Activated T-helper 2 cell treated with anti-CD3 and anti-CD28 coated beads, Interferon-gamma antibody, Interleukin-2, Interleukin-4, amounts not matched to agents 10 μg/mL and 5 μg/mL and 100 μg/mL, durations not matched to agents 14 hours and 24 hours and 36 hours (primary cell): Measurements from ENCODE around the gene IL19. TPM values are rescaled to one million over a fixed set of nuclear protein-coding genes. Genes with fewer than 3 reads are reported as not detected.

Experiments
- DNase-seq: peaks from one replicate; pipeline ENCODE4 v3.0.0; 2021; ENCODE audit warnings: low spot score
- H3K27ac Mint-ChIP-seq: one replicate; pipeline ENCODE4 v1.8.0; 2021; ENCODE audit warnings: mixed read lengths
- H3K27me3 Mint-ChIP-seq: one replicate; pipeline ENCODE4 v1.8.0; 2021; ENCODE audit warnings: low read depth, mixed read lengths
- H3K36me3 Mint-ChIP-seq: one replicate; pipeline ENCODE4 v1.8.0; 2021; ENCODE audit warnings: low read depth, mixed read lengths
- H3K4me1 Mint-ChIP-seq: one replicate; pipeline ENCODE4 v1.8.0; 2021; ENCODE audit warnings: low read depth, mixed read lengths
- H3K4me3 Mint-ChIP-seq: one replicate; pipeline ENCODE4 v1.8.0; 2021; ENCODE audit warnings: low read depth, mild to moderate bottlenecking, moderate library complexity, mixed read lengths
- H3K9me3 Mint-ChIP-seq: one replicate; pipeline ENCODE4 v1.8.0; 2021; ENCODE audit warnings: mixed read lengths
- intact Hi-C: fragments of 100-400 bp; cut with micrococcal nuclease; formaldehyde crosslinking; loops from one replicate; pipeline ENCODE4 v1.15.1; 2023
- total RNA-seq: library from RNA; stranded (reverse); gene quantifications from 2 replicates; pipeline ENCODE4 v1.2.3, GENCODE V29; 2022

The IL19 gene
- total RNA-seq, 1 donor from 2014 or later, result not detected

DNA sequence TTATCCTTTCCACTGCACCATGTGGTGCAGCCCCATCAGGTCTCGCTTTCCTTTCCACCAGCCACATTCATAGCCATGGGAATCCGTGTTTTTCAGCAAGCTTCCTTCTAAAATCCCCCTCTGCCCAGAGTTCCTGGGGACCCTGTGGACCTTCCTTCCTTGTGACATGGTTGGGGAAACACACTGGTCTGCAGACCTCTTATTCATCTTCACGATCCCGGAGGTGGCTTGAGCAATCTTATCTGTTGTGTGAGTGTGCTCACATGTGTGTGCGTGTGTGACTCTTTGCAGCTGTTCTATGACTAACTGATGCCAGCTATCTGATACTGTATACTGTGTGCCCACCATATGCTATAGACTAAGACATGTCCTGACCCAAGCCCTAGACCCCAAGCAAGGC, 17.3 kb downstream of the IL19 start:
- Mint-ChIP-seq H3K36me3 (peaks cover 3% of the 10 kb centered on the region), H3K9me3 (no peaks in the 10 kb centered on the region), H3K27me3 (peaks cover 5% of the 10 kb centered on the region), H3K27ac (peak overlapping the region; percentile 4), H3K4me1 (peaks cover 89% of the 10 kb centered on the region), H3K4me3 (no peak overlapping the region)
- DNase-seq, result no peak
- intact Hi-C loops, result loop anchor here (10.0 kb wide), 1 partner anchor 547 kb away; no protein-coding TSS in a partner anchor

GRCh38 chr1:206788487-206789050, 18.0 kb downstream of the IL19 start:
- intact Hi-C loops, result loop anchor here (10.0 kb wide), 1 partner anchor 546 kb away; no protein-coding TSS in a partner anchor
- Mint-ChIP-seq H3K9me3 (no peaks in the 10 kb centered on the region), H3K4me3 (no peak overlapping the region), H3K27ac (no peak overlapping the region), H3K4me1 (peaks cover 88% of the 10 kb centered on the region), H3K27me3 (peaks cover 5% of the 10 kb centered on the region), H3K36me3 (peaks cover 3% of the 10 kb centered on the region)
- no peak for DNase-seq

DNA sequence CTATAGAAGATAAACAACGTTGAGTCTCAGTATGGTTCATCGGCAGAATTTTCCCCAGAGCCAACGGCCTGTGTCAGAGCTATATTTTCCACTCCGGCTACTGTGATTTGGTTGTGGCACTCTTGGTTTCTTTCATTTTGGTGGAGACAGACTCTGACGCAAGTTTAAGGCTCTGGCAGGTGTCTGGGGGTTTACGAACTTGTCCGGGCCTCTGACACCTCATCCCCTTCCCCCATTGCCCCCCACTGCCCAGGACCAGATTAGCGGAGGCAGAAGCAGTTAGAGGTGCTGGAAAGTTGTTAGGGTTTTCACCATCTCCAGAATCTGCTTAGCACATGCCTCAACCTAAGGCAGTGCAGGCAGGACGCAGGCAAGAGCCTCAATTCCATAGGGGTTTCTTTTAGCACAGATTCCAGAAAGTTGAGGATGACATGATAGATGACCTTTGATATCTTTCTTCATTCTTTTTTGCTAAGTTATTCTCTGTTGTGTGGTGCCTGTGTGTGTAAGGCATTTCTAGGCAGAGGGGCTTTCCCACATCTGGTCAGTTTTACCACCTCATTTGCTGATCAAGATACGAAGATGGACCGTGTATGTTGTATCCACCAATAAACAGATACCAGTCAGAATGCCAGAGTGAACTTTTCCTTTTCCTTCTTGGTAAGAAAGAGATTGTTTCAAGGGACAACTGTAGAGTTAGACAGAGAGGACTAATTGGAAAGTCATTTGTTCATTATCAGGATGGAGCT, 20.1 kb downstream of the IL19 start:
- Mint-ChIP-seq H3K27me3 (peaks cover 5% of the 10 kb centered on the region), H3K9me3 (peaks cover 3% of the 10 kb centered on the region), H3K36me3 (peaks cover 3% of the 10 kb centered on the region), H3K4me3 (no peak overlapping the region), H3K27ac (peak overlapping the region; percentile 42), H3K4me1 (peaks cover 87% of the 10 kb centered on the region)
- no peak for DNase-seq
- intact Hi-C loops, result no loop called here

DNA sequence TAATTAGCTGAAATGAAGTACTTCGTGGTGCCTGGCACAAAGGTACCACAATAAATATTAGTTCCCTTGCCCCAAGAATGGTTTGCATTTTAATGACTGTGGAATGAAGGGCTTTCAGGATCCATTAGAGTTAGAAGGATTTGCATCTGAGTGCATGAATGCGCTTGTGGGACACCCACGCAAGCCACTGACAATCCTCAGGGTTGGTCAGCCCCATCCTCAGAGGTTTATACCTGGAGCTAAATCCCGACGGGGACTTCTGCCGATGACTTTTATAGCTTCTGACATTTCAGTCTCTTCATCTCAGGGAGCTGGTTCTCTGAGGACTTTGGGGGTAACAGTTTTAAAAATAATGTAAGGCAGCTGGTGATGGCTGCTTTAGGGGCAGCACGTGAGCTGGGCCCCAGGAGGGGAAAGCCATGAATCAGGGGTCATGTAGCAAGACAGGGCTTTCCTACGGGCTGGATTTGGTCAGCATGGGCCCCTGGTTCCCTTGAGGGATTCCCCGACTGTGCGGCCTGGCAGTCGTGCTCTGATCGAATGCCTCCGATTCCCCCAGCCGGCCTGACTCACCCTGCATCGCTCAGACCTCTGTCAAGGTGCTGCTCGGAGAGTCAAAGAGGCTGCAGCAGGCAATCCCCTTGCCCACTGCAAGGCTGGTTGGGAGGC, 22.5 kb downstream of the IL19 start:
- peaks cover 70% of the 10 kb centered on the region for H3K4me1 Mint-ChIP-seq
- H3K4me3 Mint-ChIP-seq, result no peak overlapping the region
- intact Hi-C loops, result no loop called here
- peaks cover 3% of the 10 kb centered on the region for H3K9me3 Mint-ChIP-seq
- no peak overlapping the region for H3K27ac Mint-ChIP-seq
- H3K36me3 Mint-ChIP-seq, result peaks cover 3% of the 10 kb centered on the region
- no peak for DNase-seq
- H3K27me3 Mint-ChIP-seq, result peaks cover 5% of the 10 kb centered on the region

DNA sequence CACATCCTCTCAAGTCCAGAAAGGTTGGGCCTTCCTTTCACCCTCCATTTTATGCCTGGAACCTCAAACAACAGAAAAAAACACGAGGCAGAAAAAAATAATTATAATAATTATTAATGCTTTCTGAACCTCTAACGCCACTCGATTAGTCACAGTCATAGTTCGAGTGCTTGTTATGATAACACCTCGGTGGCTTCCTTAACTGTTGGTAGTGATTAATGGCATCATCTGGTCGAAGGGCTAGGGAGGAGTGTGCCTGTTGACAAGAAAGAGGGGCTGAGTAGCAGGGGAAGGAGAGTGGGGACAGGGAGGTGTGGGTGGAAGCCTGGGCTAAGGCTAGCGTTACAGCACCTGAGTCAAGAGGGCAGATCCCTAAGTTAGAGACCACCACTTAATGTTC, 23.0 kb downstream of the IL19 start:
- intact Hi-C loops, result loop anchor here (1.0 kb wide), 1 partner anchor 10 kb away; no protein-coding TSS in a partner anchor
- Mint-ChIP-seq H3K4me3 (no peak overlapping the region), H3K27ac (no peak overlapping the region), H3K27me3 (peaks cover 5% of the 10 kb centered on the region), H3K9me3 (peaks cover 3% of the 10 kb centered on the region), H3K36me3 (peaks cover 3% of the 10 kb centered on the region), H3K4me1 (peaks cover 73% of the 10 kb centered on the region)
- DNase-seq, result no peak

GRCh38 chr1:206794294-206794908, 23.8 kb downstream of the IL19 start:
- Mint-ChIP-seq H3K4me1 (peaks cover 73% of the 10 kb centered on the region), H3K9me3 (peaks cover 3% of the 10 kb centered on the region), H3K27me3 (peaks cover 1% of the 10 kb centered on the region), H3K36me3 (peaks cover 3% of the 10 kb centered on the region), H3K4me3 (no peak overlapping the region), H3K27ac (peak overlapping the region; percentile 54)
- intact Hi-C loops, result loop anchor here (1.0 kb wide), 1 partner anchor 9 kb away; no protein-coding TSS in a partner anchor
- no peak for DNase-seq

DNA sequence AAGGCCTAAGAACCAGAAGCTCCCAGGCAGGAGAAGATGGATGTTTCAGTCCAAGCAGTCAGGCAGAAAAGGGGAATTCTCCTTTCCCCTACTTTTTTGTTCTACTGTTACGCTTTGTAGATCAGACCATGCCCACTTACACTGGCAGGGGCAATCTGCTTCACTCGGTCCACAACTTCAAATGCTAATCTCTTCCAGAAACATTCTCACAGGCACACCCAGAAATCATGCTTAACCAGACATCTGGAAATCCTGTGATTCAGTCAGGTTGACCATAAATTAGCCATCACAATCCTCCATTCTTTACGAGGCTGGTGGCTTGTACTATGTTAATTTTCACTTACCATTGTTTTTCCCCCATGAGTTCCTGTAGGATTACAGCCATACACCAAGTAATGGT, 25.5 kb downstream of the IL19 start:
- Mint-ChIP-seq H3K36me3 (peaks cover 3% of the 10 kb centered on the region), H3K4me3 (no peak overlapping the region), H3K4me1 (peaks cover 62% of the 10 kb centered on the region), H3K27me3 (peaks cover 5% of the 10 kb centered on the region), H3K9me3 (peaks cover 3% of the 10 kb centered on the region), H3K27ac (no peak overlapping the region)
- intact Hi-C loops, result no loop called here
- DNase-seq, result no peak

GRCh38 chr1:206796981-206797402, 26.4 kb downstream of the IL19 start:
- intact Hi-C loops, result no loop called here
- peaks cover 11% of the 10 kb centered on the region for H3K27me3 Mint-ChIP-seq
- no peak overlapping the region for H3K27ac Mint-ChIP-seq
- H3K9me3 Mint-ChIP-seq, result peaks cover 3% of the 10 kb centered on the region
- H3K36me3 Mint-ChIP-seq, result peaks cover 3% of the 10 kb centered on the region
- H3K4me1 Mint-ChIP-seq, result peaks cover 65% of the 10 kb centered on the region
- no peak for DNase-seq
- H3K4me3 Mint-ChIP-seq, result no peak overlapping the region

DNA sequence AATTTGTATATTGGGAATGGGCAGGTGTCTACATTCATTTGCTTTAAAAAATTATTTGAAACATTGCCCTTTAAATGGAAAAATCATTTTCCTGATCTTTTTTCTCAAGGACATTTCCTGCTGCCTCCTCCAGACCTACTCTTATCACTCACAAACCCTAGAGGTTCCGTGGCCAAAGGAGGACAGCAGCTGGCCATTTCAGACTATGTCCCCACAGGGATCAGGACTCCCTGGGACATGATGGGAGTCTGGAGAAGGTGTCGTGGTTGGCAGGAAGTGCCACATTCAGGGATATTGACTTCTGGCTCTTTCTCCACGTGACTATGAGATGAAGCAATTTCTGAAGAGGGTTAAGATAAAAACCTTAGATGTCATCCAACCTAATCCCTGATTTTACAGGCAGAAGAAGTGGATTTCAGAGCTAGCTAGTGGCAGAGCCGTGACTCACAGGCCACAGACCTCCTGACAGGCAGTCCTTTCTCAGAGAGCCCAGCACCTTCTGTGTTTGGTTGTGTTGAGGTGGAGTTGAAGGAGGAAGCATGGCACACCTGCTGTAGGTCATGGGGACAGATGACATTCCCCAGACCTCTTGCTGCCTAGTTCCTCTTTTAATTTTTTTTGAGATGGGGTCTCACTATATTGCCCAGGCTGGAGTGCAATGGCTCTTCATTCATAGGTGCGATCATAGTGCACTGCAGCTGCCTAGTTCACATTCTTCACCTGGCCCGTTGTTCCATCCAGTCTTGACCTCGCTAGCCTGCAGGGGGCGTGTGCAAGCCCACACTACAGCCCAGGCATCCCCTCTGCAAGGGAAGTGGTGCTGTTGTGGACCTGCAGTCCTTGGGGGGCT, 27.2 kb downstream of the IL19 start:
- intact Hi-C loops, result no loop called here
- H3K27ac Mint-ChIP-seq, result no peak overlapping the region
- H3K4me1 Mint-ChIP-seq, result peaks cover 65% of the 10 kb centered on the region
- peaks cover 11% of the 10 kb centered on the region for H3K27me3 Mint-ChIP-seq
- peaks cover 3% of the 10 kb centered on the region for H3K9me3 Mint-ChIP-seq
- no peak overlapping the region for H3K4me3 Mint-ChIP-seq
- DNase-seq, result no peak
- peaks cover 3% of the 10 kb centered on the region for H3K36me3 Mint-ChIP-seq

GRCh38 chr1:206798384-206798996, 27.9 kb downstream of the IL19 start:
- peak overlapping the region; percentile 57 for H3K27ac Mint-ChIP-seq
- peaks cover 3% of the 10 kb centered on the region for H3K36me3 Mint-ChIP-seq
- DNase-seq, result no peak
- H3K9me3 Mint-ChIP-seq, result peaks cover 3% of the 10 kb centered on the region
- H3K4me1 Mint-ChIP-seq, result peaks cover 66% of the 10 kb centered on the region
- intact Hi-C loops, result no loop called here
- H3K4me3 Mint-ChIP-seq, result no peak overlapping the region
- H3K27me3 Mint-ChIP-seq, result peaks cover 11% of the 10 kb centered on the region

DNA sequence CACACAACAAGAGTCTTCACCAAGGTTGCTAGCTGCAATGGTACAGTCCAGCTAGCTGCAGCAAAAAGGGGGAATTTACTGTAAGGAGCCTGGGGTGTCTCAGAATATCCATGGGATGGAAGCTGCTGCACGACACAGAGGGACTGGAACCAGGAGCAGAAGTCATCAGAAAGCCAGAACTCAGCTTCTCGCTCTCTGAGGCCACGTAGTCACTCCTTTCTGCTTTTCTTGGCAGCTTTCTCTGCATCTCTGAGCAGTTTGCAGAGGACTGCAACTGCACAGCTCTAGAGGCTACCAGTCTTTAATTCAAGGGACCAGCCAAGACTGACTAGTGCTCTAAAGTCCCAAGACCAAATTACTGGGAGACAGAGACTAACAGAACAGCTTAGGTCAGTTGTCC, 28.7 kb downstream of the IL19 start:
- peaks cover 11% of the 10 kb centered on the region for H3K27me3 Mint-ChIP-seq
- H3K4me3 Mint-ChIP-seq, result no peak overlapping the region
- intact Hi-C loops, result no loop called here
- DNase-seq, result no peak
- peaks cover 2% of the 10 kb centered on the region for H3K9me3 Mint-ChIP-seq
- H3K27ac Mint-ChIP-seq, result no peak overlapping the region
- peaks cover 69% of the 10 kb centered on the region for H3K4me1 Mint-ChIP-seq
- H3K36me3 Mint-ChIP-seq, result peaks cover 2% of the 10 kb centered on the region

GRCh38 chr1:206800411-206800810, 29.8 kb downstream of the IL19 start:
- intact Hi-C loops, result loop anchor here (10.0 kb wide), 1 partner anchor 326 kb away; the partner anchor contains the start of gene IKBKE
- Mint-ChIP-seq H3K27me3 (peaks cover 11% of the 10 kb centered on the region), H3K9me3 (no peaks in the 10 kb centered on the region), H3K27ac (no peak overlapping the region), H3K4me1 (peaks cover 68% of the 10 kb centered on the region), H3K36me3 (no peaks in the 10 kb centered on the region), H3K4me3 (no peak overlapping the region)
- no peak for DNase-seq
